ENCODE measurements around the gene SCO2. TPM values are rescaled to one million over a fixed set of nuclear protein-coding genes. Genes with fewer than 3 reads are reported as not detected.

The SCO2 gene
- total and polyA plus RNA-seq, 9 of the 15 experiments (the other 6 are each of a cell fraction or from before 2014, with no cell fraction given) = 0.34 to 4.0 (median 1.1) TPM; not detected in 3

GRCh38 chr22:50507991-50508884 lies 17.2 kb downstream of the SCO2 start, which contains the start of gene NCAPH2 (continued):
- TF ChIP-seq CUX1 (CRISPR knock-in tag; IDR thresholded peaks at IDR 0.05) (no peak), ZFP36 (IDR thresholded peaks at IDR 0.05; ENCODE audit: low read depth, low read length, partially characterized antibody) (no peak), ZNF121 (CRISPR knock-in tag; conservative IDR thresholded peaks at IDR 0.05) (no peak), MLX (CRISPR knock-in tag; conservative IDR thresholded peaks at IDR 0.05) (no peak), ZNF77 (CRISPR knock-in tag; IDR thresholded peaks at IDR 0.05) (no peak), KAT7 (CRISPR knock-in tag; IDR thresholded peaks at IDR 0.05; ENCODE audit: borderline replicate concordance) (no peak), HNRNPUL1 (IDR thresholded peaks at IDR 0.05; ENCODE audit: low read length) (no peak), FOXJ2 (tag; IDR thresholded peaks at IDR 0.05) (no peak), OTX1 (CRISPR knock-in tag; IDR thresholded peaks at IDR 0.05) (no peak)
- TF ChIP-seq, protein P1, sequence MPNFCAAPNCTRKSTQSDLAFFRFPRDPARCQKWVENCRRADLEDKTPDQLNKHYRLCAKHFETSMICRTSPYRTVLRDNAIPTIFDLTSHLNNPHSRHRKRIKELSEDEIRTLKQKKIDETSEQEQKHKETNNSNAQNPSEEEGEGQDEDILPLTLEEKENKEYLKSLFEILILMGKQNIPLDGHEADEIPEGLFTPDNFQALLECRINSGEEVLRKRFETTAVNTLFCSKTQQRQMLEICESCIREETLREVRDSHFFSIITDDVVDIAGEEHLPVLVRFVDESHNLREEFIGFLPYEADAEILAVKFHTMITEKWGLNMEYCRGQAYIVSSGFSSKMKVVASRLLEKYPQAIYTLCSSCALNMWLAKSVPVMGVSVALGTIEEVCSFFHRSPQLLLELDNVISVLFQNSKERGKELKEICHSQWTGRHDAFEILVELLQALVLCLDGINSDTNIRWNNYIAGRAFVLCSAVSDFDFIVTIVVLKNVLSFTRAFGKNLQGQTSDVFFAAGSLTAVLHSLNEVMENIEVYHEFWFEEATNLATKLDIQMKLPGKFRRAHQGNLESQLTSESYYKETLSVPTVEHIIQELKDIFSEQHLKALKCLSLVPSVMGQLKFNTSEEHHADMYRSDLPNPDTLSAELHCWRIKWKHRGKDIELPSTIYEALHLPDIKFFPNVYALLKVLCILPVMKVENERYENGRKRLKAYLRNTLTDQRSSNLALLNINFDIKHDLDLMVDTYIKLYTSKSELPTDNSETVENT (CRISPR knock-in tag; IDR thresholded peaks at IDR 0.05) = peak; percentile 31; the same call in 1 of the 2 replicates
- TF ChIP-seq, protein P2, sequence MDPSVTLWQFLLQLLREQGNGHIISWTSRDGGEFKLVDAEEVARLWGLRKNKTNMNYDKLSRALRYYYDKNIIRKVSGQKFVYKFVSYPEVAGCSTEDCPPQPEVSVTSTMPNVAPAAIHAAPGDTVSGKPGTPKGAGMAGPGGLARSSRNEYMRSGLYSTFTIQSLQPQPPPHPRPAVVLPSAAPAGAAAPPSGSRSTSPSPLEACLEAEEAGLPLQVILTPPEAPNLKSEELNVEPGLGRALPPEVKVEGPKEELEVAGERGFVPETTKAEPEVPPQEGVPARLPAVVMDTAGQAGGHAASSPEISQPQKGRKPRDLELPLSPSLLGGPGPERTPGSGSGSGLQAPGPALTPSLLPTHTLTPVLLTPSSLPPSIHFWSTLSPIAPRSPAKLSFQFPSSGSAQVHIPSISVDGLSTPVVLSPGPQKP (CRISPR knock-in tag; IDR thresholded peaks at IDR 0.05) = no peak
- TF ChIP-seq, protein P3, sequence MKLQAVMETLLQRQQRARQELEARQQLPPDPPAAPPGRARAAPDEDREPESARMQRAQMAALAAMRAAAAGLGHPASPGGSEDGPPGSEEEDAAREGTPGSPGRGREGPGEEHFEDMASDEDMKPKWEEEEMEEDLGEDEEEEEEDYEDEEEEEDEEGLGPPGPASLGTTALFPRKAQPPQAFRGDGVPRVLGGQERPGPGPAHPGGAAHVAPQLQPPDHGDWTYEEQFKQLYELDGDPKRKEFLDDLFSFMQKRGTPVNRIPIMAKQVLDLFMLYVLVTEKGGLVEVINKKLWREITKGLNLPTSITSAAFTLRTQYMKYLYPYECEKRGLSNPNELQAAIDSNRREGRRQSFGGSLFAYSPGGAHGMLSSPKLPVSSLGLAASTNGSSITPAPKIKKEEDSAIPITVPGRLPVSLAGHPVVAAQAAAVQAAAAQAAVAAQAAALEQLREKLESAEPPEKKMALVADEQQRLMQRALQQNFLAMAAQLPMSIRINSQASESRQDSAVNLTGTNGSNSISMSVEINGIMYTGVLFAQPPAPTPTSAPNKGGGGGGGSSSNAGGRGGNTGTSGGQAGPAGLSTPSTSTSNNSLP (IDR thresholded peaks at IDR 0.05; ENCODE audit: borderline replicate concordance, low read depth, low read length) = no peak
- TF ChIP-seq, protein P4, sequence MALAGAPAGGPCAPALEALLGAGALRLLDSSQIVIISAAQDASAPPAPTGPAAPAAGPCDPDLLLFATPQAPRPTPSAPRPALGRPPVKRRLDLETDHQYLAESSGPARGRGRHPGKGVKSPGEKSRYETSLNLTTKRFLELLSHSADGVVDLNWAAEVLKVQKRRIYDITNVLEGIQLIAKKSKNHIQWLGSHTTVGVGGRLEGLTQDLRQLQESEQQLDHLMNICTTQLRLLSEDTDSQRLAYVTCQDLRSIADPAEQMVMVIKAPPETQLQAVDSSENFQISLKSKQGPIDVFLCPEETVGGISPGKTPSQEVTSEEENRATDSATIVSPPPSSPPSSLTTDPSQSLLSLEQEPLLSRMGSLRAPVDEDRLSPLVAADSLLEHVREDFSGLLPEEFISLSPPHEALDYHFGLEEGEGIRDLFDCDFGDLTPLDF (CRISPR knock-in tag; IDR thresholded peaks at IDR 0.05) = peak; percentile 91
